Right lobe of liver (tissue), 6 donors: ENCODE results near the gene TRIO. TPM values are rescaled to one million over a fixed set of nuclear protein-coding genes. Genes with fewer than 3 reads are reported as not detected.

Experiments used
- ATAC-seq, 4 donors: fragments of 200-7000 bp; cut with Tn5 transposase; one replicate each; pipeline ENCODE4 v1.9.1; 2020; ENCODE audit warnings: mild to moderate bottlenecking in 4 of 4, moderate library complexity in 4 of 4
- DNase-seq, 3 donors: peaks; one replicate each; pipeline ENCODE4 v3.0.0-alpha.2; 2020
- H3K27ac ChIP-seq, 3 donors: fragments of 200-600 bp; one replicate each; pipeline ENCODE4 v1.8.0; 2022
- H3K27me3 ChIP-seq, 2 donors: fragments of 200-600 bp; one replicate each; pipeline ENCODE4 v1.8.0; 2022
- H3K36me3 ChIP-seq, 4 donors: fragments of 200-600 bp; sonication (generic) in 1 of 4; one replicate each; pipeline versions ENCODE4 v1.5.1 to v1.8.0; 2017 to 2022; ENCODE audit warnings: control low read depth in 1 of 4
- H3K4me1 ChIP-seq, 4 donors: fragments of 200-600 bp; sonication (generic) in 1 of 4; one replicate each; pipeline versions ENCODE4 v1.5.1 to v1.8.0; 2017 to 2022; ENCODE audit warnings: control low read depth in 1 of 4
- H3K4me3 ChIP-seq, 3 donors: fragments of 200-600 bp; one replicate each; pipeline ENCODE4 v1.8.0; 2022
- H3K9me3 ChIP-seq, 4 donors: fragments of 200-600 bp; sonication (generic) in 1 of 4; one replicate each; pipeline versions ENCODE4 v1.5.1 to v1.8.0; 2017 to 2022; ENCODE audit warnings: control low read depth in 1 of 4
- POLR2A ChIP-seq: fragments of 450-650 bp; IDR thresholded peaks from one replicate; pipeline ENCODE4 v1.6.1; 2017; ENCODE audit warnings: antibody characterized with exemption, mild to moderate bottlenecking
- WGBS: methylation state at CpG from one replicate; pipeline ENCODE4 v1.1.6; 2018; ENCODE audit warnings: low coverage, low lambda C conversion rate; ENCODE audit not compliant: insufficient coverage; ENCODE audit errors: missing lambda C conversion rate; 5-methylcytosine and 5-hydroxymethylcytosine counted together
- intact Hi-C, 2 donors: fragments of 100-400 bp; cut with DNase I; formaldehyde crosslinking; loops; one replicate each; pipeline versions ENCODE4 v1.11.2 to v1.14.1; 2022
- total RNA-seq, 6 experiments: library from RNA; depleted of rRNA in 2 of 6; stranded (reverse); fragments of >200 nt in 2 of 6; fragmentation: NEBNext Ultra II Directional in 3 of 6; extraction: Animal tissue kit (Norgen Biotek cat#: 25700) in 3 of 6; gene quantifications; one replicate each; pipeline versions ENCODE4 v1.1.0 to v1.2.4, GENCODE V29; 2016 to 2023
- TF ChIP-seq, protein P1 (sequence below), 4 donors: fragments of 200-600 bp in 3 of 4; fragments of 450-650 bp in 1 of 4; IDR thresholded peaks; one replicate each; pipeline versions ENCODE4 v1.5.1 to v1.8.0; 2016 to 2022; ENCODE audit warnings: antibody characterized with exemption in 4 of 4, mild to moderate bottlenecking in 2 of 4
- donor health status: DM: no; HTN: yes; CAD: no.
- donor health status: DM: no; HTN: no; CAD: no.
- donor health status: DM: no; HTN: no; CAD: no.
- donor health status: DM: no; HTN: yes; CAD: no.
- donor health status: DM: no; HTN: yes; CAD: no.

The TRIO gene
- total RNA-seq, 6 experiments from 2014 or later, result 34.7 to 63.5 (median 50.2) TPM

DNA sequence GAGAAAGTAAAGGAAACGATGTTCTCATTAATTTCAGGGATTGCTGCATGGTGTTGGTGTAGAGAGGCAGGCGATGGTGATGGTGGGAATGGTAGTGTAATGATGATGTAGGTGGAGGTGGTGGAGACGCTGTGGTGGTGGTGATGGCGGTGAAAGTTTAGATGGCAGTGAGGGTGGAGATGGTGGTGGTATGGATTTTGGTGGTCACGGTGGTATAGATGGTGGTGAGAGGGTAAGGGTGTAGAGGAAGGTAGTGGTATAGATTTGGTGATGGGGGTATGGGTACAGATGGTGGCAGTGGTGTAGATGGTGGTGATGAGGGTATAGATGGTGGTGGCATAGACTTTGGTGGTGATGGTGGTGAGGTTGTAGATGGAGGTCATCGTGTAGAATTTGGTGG, 259.3 kb downstream of the TRIO start:
- Histone ChIP-seq H3K4me1 (no peaks in the 10 kb centered on the region), H3K36me3 (peaks cover 0 to 27% (median 7%) of the 10 kb centered on the region in 4 donors), H3K27ac (no peak overlapping the region), H3K27me3 (no peaks in the 10 kb centered on the region), H3K4me3 (no peak overlapping the region), H3K9me3 (no peaks in the 10 kb centered on the region)
- WGBS, result 82% methylated on average over 6 of the region's 6 CpGs
- DNase-seq, result no peak
- TF ChIP-seq, protein P1, sequence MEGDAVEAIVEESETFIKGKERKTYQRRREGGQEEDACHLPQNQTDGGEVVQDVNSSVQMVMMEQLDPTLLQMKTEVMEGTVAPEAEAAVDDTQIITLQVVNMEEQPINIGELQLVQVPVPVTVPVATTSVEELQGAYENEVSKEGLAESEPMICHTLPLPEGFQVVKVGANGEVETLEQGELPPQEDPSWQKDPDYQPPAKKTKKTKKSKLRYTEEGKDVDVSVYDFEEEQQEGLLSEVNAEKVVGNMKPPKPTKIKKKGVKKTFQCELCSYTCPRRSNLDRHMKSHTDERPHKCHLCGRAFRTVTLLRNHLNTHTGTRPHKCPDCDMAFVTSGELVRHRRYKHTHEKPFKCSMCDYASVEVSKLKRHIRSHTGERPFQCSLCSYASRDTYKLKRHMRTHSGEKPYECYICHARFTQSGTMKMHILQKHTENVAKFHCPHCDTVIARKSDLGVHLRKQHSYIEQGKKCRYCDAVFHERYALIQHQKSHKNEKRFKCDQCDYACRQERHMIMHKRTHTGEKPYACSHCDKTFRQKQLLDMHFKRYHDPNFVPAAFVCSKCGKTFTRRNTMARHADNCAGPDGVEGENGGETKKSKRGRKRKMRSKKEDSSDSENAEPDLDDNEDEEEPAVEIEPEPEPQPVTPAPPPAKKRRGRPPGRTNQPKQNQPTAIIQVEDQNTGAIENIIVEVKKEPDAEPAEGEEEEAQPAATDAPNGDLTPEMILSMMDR (IDR thresholded peaks at IDR 0.05), result no peak
- TF ChIP-seq POLR2A, result no peak
- ATAC-seq, result no peak
- intact Hi-C loops, result loop anchor here in 1 of 2 donors (10.0 kb wide), 1 partner anchor 242 kb away; no protein-coding TSS in a partner anchor

DNA sequence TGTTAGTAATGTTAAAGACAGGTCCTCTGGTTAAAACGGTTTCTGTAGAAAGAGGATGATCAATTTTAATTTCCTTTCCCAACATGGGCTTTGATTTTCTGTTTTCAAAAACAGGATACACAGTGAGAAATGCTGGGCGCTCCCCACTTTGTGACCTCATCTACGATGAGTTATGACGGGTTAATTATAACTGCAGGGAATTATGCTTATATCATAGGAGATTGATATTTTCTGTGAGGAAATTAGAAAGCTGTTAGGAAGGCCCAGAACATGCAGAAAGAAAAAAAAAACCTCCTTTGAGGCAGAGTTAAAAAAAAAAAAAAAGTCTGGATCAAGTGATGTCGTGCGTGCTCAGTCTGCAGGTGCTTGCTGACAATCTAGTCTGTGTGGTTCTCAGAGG, 261.6 kb downstream of the TRIO start:
- DNase-seq, result no peak
- no peak for ATAC-seq
- no peaks in the 10 kb centered on the region for H3K27me3 ChIP-seq
- H3K4me1 ChIP-seq, result no peaks in the 10 kb centered on the region
- intact Hi-C loops, result loop anchor here in 1 of 2 donors (10.0 kb wide), 1 partner anchor 240 kb away; no protein-coding TSS in a partner anchor
- H3K9me3 ChIP-seq, result no peaks in the 10 kb centered on the region
- H3K36me3 ChIP-seq, result peaks cover 0 to 27% (median 10%) of the 10 kb centered on the region in 4 donors
- H3K27ac ChIP-seq, result no peak overlapping the region
- WGBS, result 92% methylated on average over 6 of the region's 6 CpGs
- no peak overlapping the region for H3K4me3 ChIP-seq
- TF ChIP-seq POLR2A, result no peak
- TF ChIP-seq, protein P1 (IDR thresholded peaks at IDR 0.05), result no peak

DNA sequence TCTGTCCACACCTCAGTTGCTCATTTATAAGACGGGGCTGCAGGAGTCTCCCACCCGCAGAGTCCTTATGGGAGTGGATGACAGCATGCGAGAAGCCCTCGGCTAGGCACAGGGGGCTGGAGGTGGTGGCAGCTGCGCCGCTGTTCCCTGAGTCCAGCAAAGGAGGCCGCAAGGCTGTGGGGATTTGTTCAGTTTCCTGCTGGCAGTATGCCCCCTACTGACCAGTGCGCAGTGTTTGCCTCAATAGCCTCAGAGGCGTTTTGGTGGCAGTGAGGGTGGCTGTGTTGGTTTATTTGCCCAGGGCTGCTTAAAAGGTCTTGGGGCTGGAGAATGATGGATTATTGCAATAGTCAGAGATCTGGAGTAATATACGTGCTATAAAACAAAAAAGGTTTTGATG, 262.1 kb downstream of the TRIO start:
- H3K27ac ChIP-seq, result no peak overlapping the region
- TF ChIP-seq POLR2A, result no peak
- TF ChIP-seq, protein P1 (IDR thresholded peaks at IDR 0.05), result peak in 1 of 4 donors; percentile 5
- no peaks in the 10 kb centered on the region for H3K9me3 ChIP-seq
- no peak for ATAC-seq
- 98% methylated on average over 5 of the region's 10 CpGs for WGBS
- DNase-seq, result no peak
- H3K4me3 ChIP-seq, result no peak overlapping the region
- no peaks in the 10 kb centered on the region for H3K27me3 ChIP-seq
- H3K4me1 ChIP-seq, result no peaks in the 10 kb centered on the region
- H3K36me3 ChIP-seq, result peaks cover 0 to 27% (median 10%) of the 10 kb centered on the region in 4 donors
- intact Hi-C loops, result loop anchor here in 1 of 2 donors (10.0 kb wide), 1 partner anchor 240 kb away; no protein-coding TSS in a partner anchor

DNA sequence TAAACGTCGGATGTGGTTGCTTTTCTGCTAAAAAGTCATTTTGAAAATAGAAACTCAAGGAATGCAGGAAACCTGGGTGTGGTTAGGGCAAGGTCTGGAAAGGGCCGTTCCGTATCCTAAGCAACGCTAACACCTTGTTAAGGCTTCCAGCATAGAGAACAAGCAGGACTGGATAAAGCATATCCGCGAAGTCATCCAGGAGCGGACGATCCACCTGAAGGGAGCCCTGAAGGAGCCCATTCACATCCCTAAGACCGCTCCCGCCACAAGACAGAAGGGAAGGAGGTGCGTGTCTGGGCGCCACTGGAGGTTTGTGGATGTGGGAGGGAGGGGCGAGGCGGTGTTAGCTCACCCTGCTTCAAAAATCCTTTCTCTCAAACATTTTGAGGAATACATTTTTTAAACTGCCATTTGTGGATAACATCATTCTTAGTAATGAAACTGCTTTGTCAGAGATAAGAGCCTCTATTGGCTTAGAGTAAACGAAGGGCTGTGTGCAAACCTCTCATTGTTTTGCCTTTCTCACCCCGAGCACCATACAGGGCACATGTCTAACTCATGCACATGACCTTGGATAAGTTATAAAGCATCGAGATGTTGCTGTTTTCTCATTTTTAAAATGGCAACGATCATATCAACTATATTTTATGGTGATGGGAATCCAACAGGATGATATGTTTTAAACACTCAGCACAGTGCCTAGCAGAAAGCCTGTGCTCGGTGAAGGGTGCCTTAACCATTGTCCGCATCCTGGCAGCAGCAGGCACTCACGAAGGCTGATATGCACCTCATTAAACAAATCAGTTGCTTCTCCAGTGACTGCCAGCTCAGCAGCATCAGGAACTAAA, 262.8 kb downstream of the TRIO start:
- H3K27me3 ChIP-seq, result no peaks in the 10 kb centered on the region
- WGBS, result 91% methylated on average over 17 of the region's 22 CpGs
- no peaks in the 10 kb centered on the region for H3K4me1 ChIP-seq
- intact Hi-C loops, result loop anchor here in 1 of 2 donors (10.0 kb wide), 1 partner anchor 239 kb away; no protein-coding TSS in a partner anchor
- TF ChIP-seq POLR2A, result no peak
- TF ChIP-seq, protein P1 (IDR thresholded peaks at IDR 0.05), result no peak
- H3K9me3 ChIP-seq, result no peaks in the 10 kb centered on the region
- DNase-seq (no peak), ATAC-seq (no peak)
- H3K36me3 ChIP-seq, result peaks cover 0 to 28% (median 10%) of the 10 kb centered on the region in 4 donors
- no peak overlapping the region for H3K4me3 ChIP-seq
- no peak overlapping the region for H3K27ac ChIP-seq
